ENCODE results near the gene BACH2. TPM values are rescaled to one million over a fixed set of nuclear protein-coding genes. Genes with fewer than 3 reads are reported as not detected.

Gene BACH2
- polyA plus RNA-seq, 1 donor (not counting 4 experiments of a cell fraction or from before 2014, with no cell fraction given), result 0.50 TPM

DNA sequence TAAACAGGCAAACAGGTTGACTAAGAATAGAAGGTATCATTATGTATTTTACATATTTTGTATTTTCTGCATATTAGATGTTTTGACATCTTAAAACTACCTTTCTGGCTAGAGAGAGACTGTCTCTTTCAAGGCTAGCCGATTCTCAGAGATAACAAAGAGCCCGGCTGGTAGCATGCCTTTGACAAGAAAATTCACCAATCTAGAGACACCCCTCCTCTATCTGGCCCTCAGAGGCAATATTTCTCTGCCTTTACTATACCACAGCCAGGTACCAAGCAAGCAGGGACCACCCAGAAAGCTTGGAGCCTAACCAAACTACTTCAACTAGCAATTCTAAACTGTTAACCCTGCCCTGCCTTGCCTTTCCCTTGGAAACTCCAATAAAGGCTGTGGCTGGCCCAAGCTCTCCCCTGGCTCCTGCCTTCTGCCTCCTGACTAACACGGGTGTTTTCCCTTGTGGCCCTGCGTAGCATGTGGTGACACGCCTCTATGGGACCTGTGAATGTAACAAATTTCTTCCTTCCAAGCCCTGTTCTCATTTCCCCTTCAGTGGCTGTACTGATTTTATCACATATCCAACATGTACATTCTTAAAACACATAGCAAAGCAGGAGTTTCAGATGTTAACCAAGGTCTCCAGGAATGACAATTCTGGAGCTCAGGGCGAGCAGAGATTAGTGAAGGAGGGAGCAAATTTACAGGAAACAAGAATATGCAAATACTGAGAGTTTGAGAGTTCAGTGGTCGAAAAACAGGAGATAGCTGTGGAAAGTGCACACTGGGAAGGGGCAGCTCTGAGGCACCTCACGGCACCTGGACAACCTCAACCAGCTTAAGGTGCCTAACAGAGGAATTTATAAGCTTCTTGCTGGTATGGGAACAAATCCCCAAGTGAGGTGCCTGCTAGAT, 120.8 kb downstream of the BACH2 start:
- Histone ChIP-seq H3K9me3 (ENCODE audit: control insufficient read depth, low read depth, low read length) (no peaks in the 10 kb centered on the region), H3K4me1 (ENCODE audit: control insufficient read depth, extremely low read depth, insufficient read depth, low read length) (peaks cover 17% of the 10 kb centered on the region), H3K79me2 (ENCODE audit: control insufficient read depth, insufficient read depth, low read length) (no peaks in the 10 kb centered on the region), H3K36me3 (ENCODE audit: control insufficient read depth in 2 of 2, extremely low read depth in 1 of 2, insufficient read depth in 2 of 2, low read length in 2 of 2) (no peaks in the 10 kb centered on the region), H3K9ac (ENCODE audit: control insufficient read depth, extremely low read depth, insufficient read depth, low read length) (peak overlapping the region; percentile 69), H4K20me1 (ENCODE audit: control insufficient read depth, extremely low read depth, insufficient read depth, low read length) (no peaks in the 10 kb centered on the region), H3K4me2 (ENCODE audit: control insufficient read depth, extremely low read depth, insufficient read depth, low read depth, low read length) (peak overlapping the region; percentile 75), H3K9me1 (ENCODE audit: control insufficient read depth, extremely low read depth, insufficient read depth, low read length) (no peaks in the 10 kb centered on the region), H3K27ac (ENCODE audit: control insufficient read depth, insufficient read depth, low read length) (peak overlapping the region; percentile 82), H2AFZ (ENCODE audit: control insufficient read depth, low read length) (peak overlapping the region; percentile 93), H3K4me3 (ENCODE audit: control insufficient read depth in 2 of 3, extremely low read depth in 1 of 3, insufficient read depth in 2 of 3, low read depth in 1 of 3, low read length in 3 of 3) (peak overlapping the region in 2 of 3 experiments; percentile 41 to 43), H3K27me3 (ENCODE audit: control insufficient read depth, extremely low read depth, insufficient read depth, low read length) (no peaks in the 10 kb centered on the region)
- dilution Hi-C loops (cut with MboI; ENCODE audit: extremely low pct_ligation_motif_present, low sequenced_read_pairs), result no loop called here
- FAIRE-seq (peak; percentile 97), DNase-seq (ENCODE audit: low read depth, low spot score) (peak; percentile 46)
- TF ChIP-seq EZH2 (IDR thresholded peaks at IDR 0.05; ENCODE audit: low read length), result no peak
- TF ChIP-seq, protein P1, sequence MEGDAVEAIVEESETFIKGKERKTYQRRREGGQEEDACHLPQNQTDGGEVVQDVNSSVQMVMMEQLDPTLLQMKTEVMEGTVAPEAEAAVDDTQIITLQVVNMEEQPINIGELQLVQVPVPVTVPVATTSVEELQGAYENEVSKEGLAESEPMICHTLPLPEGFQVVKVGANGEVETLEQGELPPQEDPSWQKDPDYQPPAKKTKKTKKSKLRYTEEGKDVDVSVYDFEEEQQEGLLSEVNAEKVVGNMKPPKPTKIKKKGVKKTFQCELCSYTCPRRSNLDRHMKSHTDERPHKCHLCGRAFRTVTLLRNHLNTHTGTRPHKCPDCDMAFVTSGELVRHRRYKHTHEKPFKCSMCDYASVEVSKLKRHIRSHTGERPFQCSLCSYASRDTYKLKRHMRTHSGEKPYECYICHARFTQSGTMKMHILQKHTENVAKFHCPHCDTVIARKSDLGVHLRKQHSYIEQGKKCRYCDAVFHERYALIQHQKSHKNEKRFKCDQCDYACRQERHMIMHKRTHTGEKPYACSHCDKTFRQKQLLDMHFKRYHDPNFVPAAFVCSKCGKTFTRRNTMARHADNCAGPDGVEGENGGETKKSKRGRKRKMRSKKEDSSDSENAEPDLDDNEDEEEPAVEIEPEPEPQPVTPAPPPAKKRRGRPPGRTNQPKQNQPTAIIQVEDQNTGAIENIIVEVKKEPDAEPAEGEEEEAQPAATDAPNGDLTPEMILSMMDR (optimal IDR thresholded peaks at IDR 0.05 in 1 of 3, IDR thresholded peaks at IDR 0.05 in 1 of 3, conservative IDR thresholded peaks at IDR 0.05 in 1 of 3; ENCODE audit: extremely low read depth in 1 of 3, insufficient read depth in 2 of 3, low read length in 3 of 3), result no peak

DNA sequence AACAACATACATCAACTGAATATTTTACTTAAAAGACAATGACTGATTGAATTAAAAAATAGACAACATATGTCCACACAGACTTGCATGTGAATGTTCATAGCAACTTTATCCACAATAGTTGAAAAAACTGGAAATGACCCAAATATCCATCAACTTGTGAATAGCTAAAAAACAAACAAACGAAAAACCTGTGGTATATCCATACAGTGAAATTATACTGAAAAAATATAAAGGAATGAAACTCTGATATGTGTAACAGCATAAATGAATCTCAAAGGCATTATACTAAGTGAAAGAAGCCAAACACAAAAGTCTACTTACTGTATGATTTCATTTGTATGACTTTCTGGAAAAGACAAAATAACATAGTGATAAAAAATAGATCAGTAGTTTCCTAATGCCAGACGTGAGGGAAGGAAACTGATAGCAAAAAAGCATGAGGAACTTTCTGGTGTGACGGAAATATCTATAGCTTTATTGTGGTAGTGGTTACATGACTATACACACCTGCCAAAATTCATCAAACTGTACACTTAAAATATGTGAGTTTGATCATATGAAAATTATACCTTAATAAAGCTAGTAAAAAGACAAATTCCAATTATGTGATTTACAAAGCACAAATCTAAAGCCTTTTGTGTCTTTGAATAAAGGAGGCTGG, 123.2 kb downstream of the BACH2 start:
- Histone ChIP-seq H4K20me1 (ENCODE audit: control insufficient read depth, extremely low read depth, insufficient read depth, low read length) (no peaks in the 10 kb centered on the region), H3K4me1 (ENCODE audit: control insufficient read depth, extremely low read depth, insufficient read depth, low read length) (peaks cover 21% of the 10 kb centered on the region), H2AFZ (ENCODE audit: control insufficient read depth, low read length) (no peak overlapping the region), H3K9me1 (ENCODE audit: control insufficient read depth, extremely low read depth, insufficient read depth, low read length) (no peaks in the 10 kb centered on the region), H3K27ac (ENCODE audit: control insufficient read depth, insufficient read depth, low read length) (no peak overlapping the region), H3K27me3 (ENCODE audit: control insufficient read depth, extremely low read depth, insufficient read depth, low read length) (no peaks in the 10 kb centered on the region), H3K79me2 (ENCODE audit: control insufficient read depth, insufficient read depth, low read length) (no peaks in the 10 kb centered on the region), H3K4me2 (ENCODE audit: control insufficient read depth, extremely low read depth, insufficient read depth, low read depth, low read length) (no peak overlapping the region), H3K9ac (ENCODE audit: control insufficient read depth, extremely low read depth, insufficient read depth, low read length) (no peak overlapping the region), H3K9me3 (ENCODE audit: control insufficient read depth, low read depth, low read length) (no peaks in the 10 kb centered on the region), H3K4me3 (ENCODE audit: control insufficient read depth in 2 of 3, extremely low read depth in 1 of 3, insufficient read depth in 2 of 3, low read depth in 1 of 3, low read length in 3 of 3) (no peak overlapping the region), H3K36me3 (ENCODE audit: control insufficient read depth in 2 of 2, extremely low read depth in 1 of 2, insufficient read depth in 2 of 2, low read length in 2 of 2) (no peaks in the 10 kb centered on the region)
- FAIRE-seq (no peak), DNase-seq (ENCODE audit: low read depth, low spot score) (no peak)
- dilution Hi-C loops (cut with MboI; ENCODE audit: extremely low pct_ligation_motif_present, low sequenced_read_pairs), result no loop called here
- no peak for TF ChIP-seq EZH2 (IDR thresholded peaks at IDR 0.05; ENCODE audit: low read length)
- TF ChIP-seq, protein P1 (optimal IDR thresholded peaks at IDR 0.05 in 1 of 3, IDR thresholded peaks at IDR 0.05 in 1 of 3, conservative IDR thresholded peaks at IDR 0.05 in 1 of 3; ENCODE audit: extremely low read depth in 1 of 3, insufficient read depth in 2 of 3, low read length in 3 of 3), result no peak

Data from keratinocyte (primary cell).